Body of pancreas (tissue), 4 donors: ENCODE data around the gene COL26A1. TPM values are rescaled to one million over a fixed set of nuclear protein-coding genes. Genes with fewer than 3 reads are reported as not detected.

ENCODE experiments used
- ATAC-seq: fragments of 150-250 bp; one replicate; pipeline ENCODE4 v1.9.1; 2016
- DNase-seq, 4 donors: peaks; one replicate each; pipeline ENCODE4 v3.0.0-alpha.2; 2019
- H3K27ac ChIP-seq, 4 donors: fragments of 200-600 bp; sonication (generic); 1 replicate in 3 of 4; 2 replicates in 1 of 4; pipeline versions ENCODE4 v1.5.1 to v1.6.1; 2016 to 2019; ENCODE audit warnings: mild to moderate bottlenecking in 1 of 4, mixed read lengths in 1 of 4, moderate library complexity in 1 of 4
- H3K27me3 ChIP-seq, 2 donors: fragments of 200-600 bp; sonication (generic); one replicate each; pipeline ENCODE4 v1.6.0; 2016; ENCODE audit warnings: mild to moderate bottlenecking in 1 of 2
- H3K36me3 ChIP-seq, 2 donors: fragments of 200-600 bp; sonication (generic); replicated peaks in 1 of 2; 2 replicates each; pipeline ENCODE4 v1.5.1; 2016; ENCODE audit warnings: low read depth in 2 of 2; ENCODE audit not compliant: insufficient read depth in 1 of 2
- H3K4me1 ChIP-seq: fragments of 200-600 bp; sonication (generic); one replicate; pipeline ENCODE4 v1.6.0; 2016
- H3K4me3 ChIP-seq, 2 donors: fragments of 200-600 bp; sonication (generic); 1 replicate in 1 of 2; 2 replicates in 1 of 2; pipeline ENCODE4 v1.5.1; 2016 to 2019
- H3K9me3 ChIP-seq, 3 donors: fragments of 200-600 bp; sonication (generic); 1 replicate in 2 of 3; 2 replicates in 1 of 3; pipeline ENCODE4 v1.5.1; 2016
- CTCF ChIP-seq, 7 experiments: fragments of 450-650 bp in 4 of 7; fragments of 200-600 bp in 3 of 7; sonication (generic) in 3 of 7; IDR thresholded peaks; one replicate each; pipeline ENCODE4 v1.5.1; 2016 to 2019; ENCODE audit warnings: antibody characterized with exemption in 7 of 7
- POLR2A ChIP-seq, 3 donors: fragments of 450-650 bp; IDR thresholded peaks; one replicate each; pipeline ENCODE4 v1.6.1; 2016; ENCODE audit warnings: antibody characterized with exemption in 3 of 3, mild to moderate bottlenecking in 2 of 3
- WGBS, 2 donors: methylation state at CpG; one replicate each; pipeline ENCODE4 v1.1.5; 2017; 5-methylcytosine and 5-hydroxymethylcytosine counted together
- intact Hi-C: fragments of 100-400 bp; cut with DNase I; formaldehyde crosslinking; loops from one replicate; pipeline ENCODE4 v1.15.1; 2023
- total RNA-seq, 2 donors: library from RNA; depleted of rRNA; stranded (reverse); fragments of >200 nt; gene quantifications; one replicate each; pipeline ENCODE4 v1.1.0, GENCODE V29; 2016

The COL26A1 gene
- total RNA-seq = 1 to 10 TPM in 1 of 2 donors, under 1 TPM in 1; 0.78 to 2.0 TPM

GRCh38 chr7:101362334-101363195 is at the start of gene COL26A1:
TSS of gene COL26A1 (plus strand) at chr7:101362875. CDS start at chr7:101363033, 158 bp downstream.
- 15 to 60% methylated on average over 15 to 76 of the region's 76 CpGs for WGBS, 2 donors

DNA sequence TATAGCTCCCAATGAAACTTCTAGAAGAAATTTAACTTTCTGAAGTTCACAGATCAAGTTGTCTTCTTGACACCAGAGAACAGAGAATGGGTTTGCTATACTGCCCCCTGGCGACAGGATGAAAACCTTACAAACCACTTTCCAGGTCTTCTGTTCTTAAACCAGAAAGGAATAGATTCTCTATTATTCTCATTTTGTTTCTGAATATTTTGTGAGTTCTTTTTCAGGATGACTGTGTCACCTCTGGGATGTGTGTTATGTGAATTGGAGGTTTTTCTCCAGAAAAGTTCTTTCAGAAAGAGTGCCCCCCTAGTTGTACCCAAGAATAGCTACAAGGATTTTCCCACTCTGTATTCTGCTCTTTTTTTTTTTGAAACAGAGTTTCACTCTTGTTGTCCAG is 47.3 kb upstream of the COL26A1 start:
- Histone ChIP-seq H3K27ac (no peak overlapping the region), H3K4me1 (no peaks in the 10 kb centered on the region), H3K36me3 (no peaks in the 10 kb centered on the region), H3K27me3 (no peaks in the 10 kb centered on the region), H3K9me3 (no peaks in the 10 kb centered on the region), H3K4me3 (no peak overlapping the region)
- TF ChIP-seq CTCF (IDR thresholded peaks at IDR 0.05) (peak; percentile 40 to 59 (median 49)), POLR2A (IDR thresholded peaks at IDR 0.05) (no peak)
- ATAC-seq (no peak), DNase-seq (peak; percentile 37 to 54 (median 50))
- 0% methylated on average over 1 of the region's 1 CpG for WGBS, 2 donors
- intact Hi-C loops = no loop called here

More at GRCh38 chr7:101362334-101363195, at the start of gene COL26A1:
- TF ChIP-seq CTCF (IDR thresholded peaks at IDR 0.05) (no peak), POLR2A (IDR thresholded peaks at IDR 0.05) (no peak)
- peak; percentile 50 to 71 (median 58) for DNase-seq
- Histone ChIP-seq H3K9me3 (no peaks in the 10 kb centered on the region), H3K27me3 (no peaks in the 10 kb centered on the region), H3K4me1 (peaks cover 15% of the 10 kb centered on the region), H3K27ac (peak within 1 kb of the TSS in 2 of 4 donors; percentile 70 to 79), H3K36me3 (no peaks in the 10 kb centered on the region), H3K4me3 (peak within 1 kb of the TSS; percentile 33 to 37)
- peak; percentile 57 for ATAC-seq
- intact Hi-C loops = no loop called here

- Histone ChIP-seq H3K27me3 (no peaks in the 10 kb centered on the region), H3K36me3 (no peaks in the 10 kb centered on the region), H3K27ac (no peak overlapping the region), H3K4me3 (no peak overlapping the region), H3K4me1 (peaks cover 13% of the 10 kb centered on the region), H3K9me3 (no peaks in the 10 kb centered on the region)
- TF ChIP-seq CTCF (IDR thresholded peaks at IDR 0.05) = no peak
- no peak for TF ChIP-seq POLR2A (IDR thresholded peaks at IDR 0.05)
- WGBS, 2 donors = 70 to 73% methylated on average over 5 of the region's 5 CpGs
- no peak for ATAC-seq
- no peak for DNase-seq
- intact Hi-C loops = no loop called here
These were observed 43.3 kb upstream of the COL26A1 start for GRCh38 chr7:101319401-101319800.

GRCh38 chr7:101321491-101322401 is 40.9 kb upstream of the COL26A1 start, which contains the start of gene IFT22:
TSS of gene IFT22 (minus strand) at chr7:101321812. CDS start at chr7:101321709, 103 bp downstream.
- intact Hi-C loops = no loop called here
- H3K9me3 ChIP-seq = no peaks in the 10 kb centered on the region
- H3K27me3 ChIP-seq = no peaks in the 10 kb centered on the region
- H3K4me3 ChIP-seq = peak within 1 kb of the TSS; percentile 52 to 71
- 1 to 3% methylated on average over 26 to 68 of the region's 69 CpGs for WGBS, 2 donors
- peak within 1 kb of the TSS; percentile 33 to 84 (median 76) for H3K27ac ChIP-seq
- ATAC-seq (peak; percentile 98), DNase-seq (peak; percentile 92 to 97 (median 96))
- no peaks in the 10 kb centered on the region for H3K36me3 ChIP-seq
- TF ChIP-seq CTCF (IDR thresholded peaks at IDR 0.05) = peak in 4 of 7 experiments; percentile 16 to 46 (median 29)
- TF ChIP-seq POLR2A (IDR thresholded peaks at IDR 0.05) = peak; percentile 23 to 72 (median 65)
- H3K4me1 ChIP-seq = peaks cover 13% of the 10 kb centered on the region
